Rectal smooth muscle tissue (tissue), 1 donor: ENCODE results near the gene GALNTL6.

ENCODE experiments used
- H3K27ac ChIP-seq: one replicate; pipeline ENCODE4 v1.7.0; 2013; ENCODE audit warnings: low read depth, low read length, inconsistent platforms
- H3K27me3 ChIP-seq: one replicate; pipeline ENCODE4 v1.7.0; 2013; ENCODE audit warnings: low read length; ENCODE audit not compliant: control insufficient read depth, insufficient read depth
- H3K36me3 ChIP-seq: one replicate; pipeline ENCODE4 v1.7.0; 2013; ENCODE audit warnings: low read length; ENCODE audit not compliant: control insufficient read depth, insufficient read depth
- H3K4me1 ChIP-seq: one replicate; pipeline ENCODE4 v1.7.0; 2013; ENCODE audit warnings: low read length; ENCODE audit not compliant: control insufficient read depth, insufficient read depth
- H3K4me3 ChIP-seq: one replicate; pipeline ENCODE4 v1.7.0; 2013; ENCODE audit warnings: low read length
- H3K9ac ChIP-seq: one replicate; pipeline ENCODE4 v1.7.0; 2013; ENCODE audit warnings: low read length

GALNTL6 gene

DNA sequence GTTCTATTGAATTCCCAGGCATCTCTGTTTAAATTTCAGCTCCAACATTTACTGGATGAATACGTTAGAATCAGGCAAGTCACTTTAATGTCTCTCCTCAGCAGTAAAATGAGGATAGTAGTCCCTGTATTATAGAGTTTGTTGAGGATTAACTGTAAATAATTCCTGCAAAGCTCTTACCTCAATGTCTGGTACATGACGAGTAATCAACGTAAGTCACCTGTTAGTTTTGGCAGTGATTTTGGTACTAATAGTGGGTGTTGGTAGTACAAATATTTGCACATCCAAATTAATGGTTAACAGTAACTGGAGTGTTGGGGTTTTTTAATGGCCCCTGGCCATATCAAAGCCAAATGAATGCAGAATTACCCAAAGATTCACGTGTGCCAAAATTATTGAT, 1165.6 kb downstream of the GALNTL6 start:
- H3K4me3 ChIP-seq, result no peak overlapping the region
- H3K27me3 ChIP-seq, result no peaks in the 10 kb centered on the region
- no peak overlapping the region for H3K27ac ChIP-seq
- H3K4me1 ChIP-seq, result no peaks in the 10 kb centered on the region
- no peak overlapping the region for H3K9ac ChIP-seq
- no peaks in the 10 kb centered on the region for H3K36me3 ChIP-seq

- Histone ChIP-seq H3K27ac (no peak overlapping the region), H3K36me3 (no peaks in the 10 kb centered on the region), H3K4me3 (no peak overlapping the region)
These were observed 1166.1 kb downstream of the GALNTL6 start for GRCh38 chr4:172979332-172979731.

GRCh38 chr4:172980219-172980618, 1167.0 kb downstream of the GALNTL6 start:
- H3K27me3 ChIP-seq, result no peaks in the 10 kb centered on the region

More at GRCh38 chr4:172979332-172979731, 1166.1 kb downstream of the GALNTL6 start:
- Histone ChIP-seq H3K4me1 (no peaks in the 10 kb centered on the region), H3K27me3 (no peaks in the 10 kb centered on the region), H3K9ac (no peak overlapping the region)

DNA sequence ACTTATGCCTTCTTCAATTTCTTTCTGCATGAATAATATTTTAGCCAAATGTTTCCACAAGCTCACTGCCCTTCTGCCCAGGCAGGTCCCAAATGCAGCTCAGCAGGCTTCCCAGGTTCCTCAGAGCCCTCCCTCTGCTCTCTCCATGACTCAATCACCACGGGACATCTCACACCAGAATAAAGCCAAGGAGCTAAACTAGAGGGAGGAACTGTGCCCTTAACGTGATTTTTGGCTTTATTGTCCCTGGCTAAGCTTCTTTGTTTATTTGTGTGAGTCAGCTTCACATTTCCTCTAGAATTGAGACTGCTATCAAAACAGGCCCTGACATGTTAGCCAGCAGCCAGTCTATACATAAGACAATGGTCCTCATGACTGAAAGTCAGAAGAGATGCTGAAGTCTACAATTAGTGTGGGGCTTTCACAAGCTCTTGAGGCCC, 1169.0 kb downstream of the GALNTL6 start:
- H3K4me1 ChIP-seq, result no peaks in the 10 kb centered on the region
- no peak overlapping the region for H3K4me3 ChIP-seq
- H3K27me3 ChIP-seq, result no peaks in the 10 kb centered on the region
- H3K27ac ChIP-seq, result no peak overlapping the region
- no peaks in the 10 kb centered on the region for H3K36me3 ChIP-seq
- no peak overlapping the region for H3K9ac ChIP-seq

More at GRCh38 chr4:172980219-172980618, 1167.0 kb downstream of the GALNTL6 start:
- Histone ChIP-seq H3K9ac (no peak overlapping the region), H3K36me3 (no peaks in the 10 kb centered on the region), H3K27ac (no peak overlapping the region), H3K4me3 (no peak overlapping the region), H3K4me1 (no peaks in the 10 kb centered on the region)

GRCh38 chr4:172983014-172983413, 1169.8 kb downstream of the GALNTL6 start:
- no peaks in the 10 kb centered on the region for H3K36me3 ChIP-seq
- H3K9ac ChIP-seq, result no peak overlapping the region
- no peaks in the 10 kb centered on the region for H3K4me1 ChIP-seq
- no peak overlapping the region for H3K4me3 ChIP-seq
- H3K27me3 ChIP-seq, result no peaks in the 10 kb centered on the region
- no peak overlapping the region for H3K27ac ChIP-seq

DNA sequence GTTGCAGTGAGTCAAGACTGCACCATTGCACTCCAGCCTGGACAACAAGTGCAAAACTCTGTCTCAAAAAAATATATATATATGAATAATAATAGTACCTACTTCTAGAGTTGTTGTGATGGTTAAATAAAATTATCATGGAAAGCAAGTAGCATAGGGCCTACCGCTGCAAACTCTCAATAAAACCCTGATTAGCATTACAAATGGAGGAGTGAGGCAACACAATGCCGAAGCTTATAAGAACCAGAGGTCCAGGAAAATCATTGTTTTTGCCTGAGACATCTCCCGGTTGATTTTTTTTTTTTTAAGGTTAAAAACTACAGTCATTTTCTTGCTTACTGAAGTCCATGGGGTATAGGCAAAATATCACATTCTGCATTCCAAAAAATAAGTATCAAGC, 1170.4 kb downstream of the GALNTL6 start:
- Histone ChIP-seq H3K4me3 (no peak overlapping the region), H3K36me3 (no peaks in the 10 kb centered on the region), H3K9ac (no peak overlapping the region), H3K27me3 (no peaks in the 10 kb centered on the region), H3K27ac (no peak overlapping the region), H3K4me1 (no peaks in the 10 kb centered on the region)

DNA sequence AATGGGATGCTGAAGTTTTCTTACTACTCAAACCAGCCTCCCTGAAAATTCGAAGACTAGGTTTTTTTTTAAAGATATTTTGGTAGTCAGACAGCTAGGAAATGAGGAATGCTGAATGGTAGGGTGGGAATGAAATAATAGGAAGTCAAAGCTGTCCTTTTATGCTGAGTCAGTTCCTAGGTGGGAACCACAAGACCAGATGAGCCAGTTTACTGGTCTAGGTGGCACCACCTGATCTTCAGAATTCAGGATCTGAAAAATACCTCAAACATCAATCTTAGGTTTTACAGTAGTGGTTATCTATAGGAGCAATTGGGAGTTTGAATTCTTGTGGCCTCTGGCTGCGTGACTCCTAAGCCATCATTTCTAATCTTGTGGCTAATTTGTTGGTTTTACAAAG, 1172.3 kb downstream of the GALNTL6 start:
- Histone ChIP-seq H3K4me3 (no peak overlapping the region), H3K36me3 (no peaks in the 10 kb centered on the region), H3K27ac (no peak overlapping the region), H3K9ac (no peak overlapping the region), H3K4me1 (no peaks in the 10 kb centered on the region), H3K27me3 (no peaks in the 10 kb centered on the region)

DNA sequence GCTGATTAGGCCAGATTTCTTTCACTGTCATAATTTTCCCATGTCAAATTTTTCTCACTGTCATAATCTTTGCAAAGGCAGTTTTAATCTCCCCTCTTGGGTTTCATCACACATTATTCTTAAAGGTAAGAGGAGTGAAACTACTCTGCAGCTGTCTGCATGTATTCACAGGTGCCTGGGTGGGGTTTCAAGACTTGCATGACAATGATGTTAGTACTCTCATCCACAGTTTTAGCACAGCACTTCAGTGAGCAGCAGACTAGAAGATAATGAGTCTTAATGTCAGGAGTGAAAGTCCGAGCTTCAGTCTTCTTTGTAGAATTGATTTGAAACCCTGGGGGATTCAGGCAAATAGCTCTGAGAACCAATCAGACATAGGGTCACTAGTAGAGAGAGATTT, 1172.9 kb downstream of the GALNTL6 start:
- Histone ChIP-seq H3K27me3 (no peaks in the 10 kb centered on the region), H3K36me3 (no peaks in the 10 kb centered on the region), H3K4me3 (no peak overlapping the region), H3K4me1 (no peaks in the 10 kb centered on the region), H3K27ac (no peak overlapping the region), H3K9ac (no peak overlapping the region)

DNA sequence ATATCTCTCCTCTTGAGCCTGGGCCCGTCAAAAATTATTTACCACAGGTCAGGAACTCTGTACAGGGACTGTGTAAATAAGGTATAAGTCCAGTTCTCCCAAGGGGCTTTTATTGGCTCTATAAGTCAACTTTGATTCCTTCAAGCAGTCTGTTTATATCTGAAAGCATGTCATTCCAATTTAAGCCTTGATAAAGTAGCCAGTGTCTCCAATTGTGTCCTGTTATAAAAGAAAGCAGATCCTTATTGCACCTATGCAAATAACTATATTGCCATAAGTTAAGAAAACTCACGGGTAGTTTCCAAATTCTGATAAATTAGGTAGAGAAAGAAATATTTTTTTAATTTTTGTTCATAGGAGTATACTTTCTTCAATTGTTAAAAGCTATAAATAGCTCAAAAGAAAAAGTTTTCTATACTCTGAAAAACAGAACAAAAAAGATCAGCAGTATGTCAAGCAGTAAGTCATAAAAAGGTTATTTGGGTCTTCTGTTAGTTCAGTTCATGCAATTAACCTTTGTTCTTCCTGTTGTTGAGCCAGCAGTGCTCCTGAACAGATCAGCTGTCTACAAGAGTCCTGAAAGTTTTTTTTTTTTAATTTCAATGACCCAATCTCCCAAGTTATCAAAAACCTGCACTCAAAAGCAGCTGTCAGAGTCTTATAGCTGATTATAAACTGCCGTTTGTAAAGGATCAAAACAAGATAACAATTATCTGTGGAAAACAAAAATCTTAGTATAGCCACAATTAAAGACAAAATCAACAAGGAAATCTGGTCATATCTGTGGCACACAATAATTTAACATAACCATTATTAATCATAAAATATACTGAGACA, 1177.0 kb downstream of the GALNTL6 start:
- no peak overlapping the region for H3K9ac ChIP-seq
- no peaks in the 10 kb centered on the region for H3K27me3 ChIP-seq
- no peak overlapping the region for H3K27ac ChIP-seq
- H3K36me3 ChIP-seq, result no peaks in the 10 kb centered on the region
- H3K4me3 ChIP-seq, result no peak overlapping the region
- H3K4me1 ChIP-seq, result no peaks in the 10 kb centered on the region

DNA sequence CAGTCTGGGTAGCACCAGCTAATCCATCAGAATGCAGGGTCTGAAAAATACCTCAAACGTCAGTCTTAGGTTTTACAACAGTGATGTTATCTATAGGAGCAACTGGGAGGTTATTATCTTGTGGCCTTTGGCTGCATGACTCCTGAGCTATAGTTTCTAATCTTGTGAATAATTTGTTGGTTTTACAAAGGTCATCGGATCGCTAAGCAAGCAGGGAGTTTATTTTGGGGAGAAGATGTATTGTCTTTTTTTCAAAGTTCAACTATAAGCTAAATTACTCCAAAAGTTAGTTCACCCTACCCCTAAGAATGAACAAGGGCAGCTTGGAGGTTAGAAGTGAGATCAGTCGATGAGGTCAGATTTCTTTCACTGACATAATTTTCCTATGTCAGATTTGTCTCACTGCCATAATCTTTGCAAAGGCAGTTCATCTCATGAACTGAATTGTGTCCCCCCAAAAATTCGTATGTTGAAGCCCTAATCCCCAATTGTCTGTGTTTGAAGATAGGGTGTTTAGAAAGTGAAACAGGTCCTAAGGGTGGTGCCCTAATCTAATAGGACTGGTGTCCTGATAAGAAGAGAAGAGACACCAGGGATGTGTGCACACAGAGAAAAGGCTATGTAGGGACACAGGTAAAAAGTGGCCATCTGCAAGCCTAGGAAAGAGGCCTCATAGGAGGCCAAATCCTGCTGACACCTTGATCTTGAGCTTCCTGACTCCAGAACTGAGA, 1179.6 kb downstream of the GALNTL6 start:
- H3K9ac ChIP-seq, result no peak overlapping the region
- H3K27me3 ChIP-seq, result no peaks in the 10 kb centered on the region
- H3K36me3 ChIP-seq, result no peaks in the 10 kb centered on the region
- H3K4me1 ChIP-seq, result no peaks in the 10 kb centered on the region
- H3K4me3 ChIP-seq, result no peak overlapping the region
- no peak overlapping the region for H3K27ac ChIP-seq

- H3K9ac ChIP-seq, result no peak overlapping the region
- no peaks in the 10 kb centered on the region for H3K27me3 ChIP-seq
- no peak overlapping the region for H3K27ac ChIP-seq
- no peaks in the 10 kb centered on the region for H3K4me1 ChIP-seq
- H3K4me3 ChIP-seq, result no peak overlapping the region
- no peaks in the 10 kb centered on the region for H3K36me3 ChIP-seq
These were observed 1182.0 kb downstream of the GALNTL6 start for GRCh38 chr4:172995161-172995560.

DNA sequence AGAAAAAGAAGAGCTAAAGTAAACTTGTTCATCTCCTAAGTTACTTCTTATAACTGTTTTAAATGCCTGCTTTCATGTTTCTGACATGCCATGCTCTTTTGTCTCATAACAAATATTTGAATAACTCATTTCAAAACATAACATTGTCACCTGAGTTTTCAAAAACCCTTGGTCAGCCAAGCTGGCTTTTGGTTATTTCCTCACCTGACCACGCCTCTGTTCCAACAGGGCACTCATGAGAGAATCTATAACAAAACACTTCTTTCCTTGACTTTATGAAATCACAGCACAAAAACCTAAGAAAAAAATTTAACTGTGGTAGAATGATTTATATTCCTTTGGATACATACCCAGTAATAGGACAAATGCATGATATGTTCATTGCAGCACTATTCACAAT, 1182.5 kb downstream of the GALNTL6 start:
- H3K27me3 ChIP-seq, result no peaks in the 10 kb centered on the region
- no peaks in the 10 kb centered on the region for H3K36me3 ChIP-seq
- H3K4me1 ChIP-seq, result no peaks in the 10 kb centered on the region
- H3K27ac ChIP-seq, result no peak overlapping the region
- H3K4me3 ChIP-seq, result no peak overlapping the region
- H3K9ac ChIP-seq, result no peak overlapping the region
